ENCODE results near the gene RNF207.

The RNF207 gene

DNA sequence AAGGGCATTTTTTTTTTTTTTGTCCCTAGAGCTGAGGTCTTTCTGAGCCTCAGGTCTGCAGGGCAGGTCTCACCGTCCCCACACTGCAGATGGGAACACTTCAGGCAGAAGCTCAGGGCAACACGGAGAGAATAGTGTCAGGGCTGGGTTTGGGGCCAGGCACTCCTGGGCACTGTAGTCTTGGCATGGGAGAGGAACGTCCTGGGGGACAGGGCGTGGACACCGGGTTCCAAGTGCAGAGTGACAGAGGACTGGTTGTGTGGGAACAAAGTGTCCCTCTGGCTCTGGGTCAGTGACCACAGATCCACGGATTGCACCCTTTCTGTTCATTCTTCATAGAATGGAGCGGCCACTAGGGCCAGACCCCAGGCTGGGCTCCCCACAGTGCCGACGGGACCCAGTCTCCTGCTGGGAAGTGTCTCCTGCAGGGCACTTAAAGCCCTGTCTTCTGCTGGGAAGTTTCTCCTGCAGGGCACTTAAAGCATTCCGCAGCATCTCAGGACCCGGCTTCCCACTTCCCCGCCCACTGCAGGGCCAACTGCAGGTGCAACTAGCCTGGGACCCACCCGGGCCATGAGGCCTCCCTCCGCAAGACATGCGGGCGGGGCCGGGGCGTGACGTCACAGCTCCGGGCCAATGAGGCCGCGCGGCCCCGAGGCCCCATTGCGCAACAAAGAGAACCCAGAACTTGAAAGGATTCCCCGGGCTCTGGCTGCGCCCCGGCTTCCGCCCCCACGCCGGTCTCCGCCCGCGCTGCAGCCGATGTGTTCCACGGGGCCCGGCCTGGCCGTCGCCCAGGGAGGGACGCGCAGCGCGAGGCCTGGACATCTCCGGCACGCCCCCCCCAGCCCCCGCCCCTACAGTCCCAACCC, 53.8 kb downstream of the RNF207 start:
- H2AFZ ChIP-seq (ENCODE audit: low read depth) = peak overlapping the region; percentile 54
- H3K36me3 ChIP-seq (ENCODE audit: insufficient read depth) = no peaks in the 10 kb centered on the region
- peak overlapping the region; percentile 63 for H3K4me2 ChIP-seq
- H3K27ac ChIP-seq = no peak overlapping the region
- H3K4me1 ChIP-seq (ENCODE audit: low read depth, poor library complexity, severe bottlenecking) = peaks cover 7% of the 10 kb centered on the region
- TF ChIP-seq, protein P1, sequence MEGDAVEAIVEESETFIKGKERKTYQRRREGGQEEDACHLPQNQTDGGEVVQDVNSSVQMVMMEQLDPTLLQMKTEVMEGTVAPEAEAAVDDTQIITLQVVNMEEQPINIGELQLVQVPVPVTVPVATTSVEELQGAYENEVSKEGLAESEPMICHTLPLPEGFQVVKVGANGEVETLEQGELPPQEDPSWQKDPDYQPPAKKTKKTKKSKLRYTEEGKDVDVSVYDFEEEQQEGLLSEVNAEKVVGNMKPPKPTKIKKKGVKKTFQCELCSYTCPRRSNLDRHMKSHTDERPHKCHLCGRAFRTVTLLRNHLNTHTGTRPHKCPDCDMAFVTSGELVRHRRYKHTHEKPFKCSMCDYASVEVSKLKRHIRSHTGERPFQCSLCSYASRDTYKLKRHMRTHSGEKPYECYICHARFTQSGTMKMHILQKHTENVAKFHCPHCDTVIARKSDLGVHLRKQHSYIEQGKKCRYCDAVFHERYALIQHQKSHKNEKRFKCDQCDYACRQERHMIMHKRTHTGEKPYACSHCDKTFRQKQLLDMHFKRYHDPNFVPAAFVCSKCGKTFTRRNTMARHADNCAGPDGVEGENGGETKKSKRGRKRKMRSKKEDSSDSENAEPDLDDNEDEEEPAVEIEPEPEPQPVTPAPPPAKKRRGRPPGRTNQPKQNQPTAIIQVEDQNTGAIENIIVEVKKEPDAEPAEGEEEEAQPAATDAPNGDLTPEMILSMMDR (conservative IDR thresholded peaks at IDR 0.05; ENCODE audit: low read depth, low read length) = no peak
- H3K27me3 ChIP-seq (ENCODE audit: insufficient read depth, low read depth) = peaks cover 5% of the 10 kb centered on the region
- no peaks in the 10 kb centered on the region for H3K79me2 ChIP-seq (ENCODE audit: insufficient read depth, low read depth)
- H3K4me3 ChIP-seq (IDR thresholded peaks at IDR 0.05; ENCODE audit: insufficient read depth, low read depth, low read length) = peak overlapping the region; percentile 45
- no peaks in the 10 kb centered on the region for H4K20me1 ChIP-seq (ENCODE audit: insufficient read depth)
- H3K9ac ChIP-seq = no peak overlapping the region

DNA sequence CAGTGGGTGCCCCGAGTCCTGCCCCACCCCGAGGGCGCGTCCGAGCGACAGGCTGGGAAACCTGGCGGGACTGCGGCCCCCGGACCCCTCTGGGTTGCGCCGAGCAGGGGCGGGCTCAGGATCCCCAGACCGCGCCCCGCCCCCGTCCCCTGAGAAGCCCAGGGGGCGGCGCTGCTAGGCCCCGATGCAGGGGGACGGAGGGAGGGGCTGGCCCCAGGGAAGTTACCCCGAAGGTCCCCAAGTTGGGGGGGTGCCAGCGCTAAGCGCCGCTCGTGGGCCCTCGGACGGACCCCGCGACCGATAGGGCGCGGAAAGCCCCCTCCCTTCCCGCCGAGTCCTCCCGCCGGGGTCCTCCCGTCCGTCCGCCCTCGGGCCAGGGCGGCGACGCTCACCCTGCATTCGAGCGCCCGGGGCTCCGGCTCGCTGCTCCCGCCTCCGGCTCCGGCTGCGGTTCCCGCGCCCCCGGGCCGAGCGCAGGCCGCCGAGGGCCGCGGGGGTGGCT, 54.6 kb downstream of the RNF207 start:
- peak overlapping the region; percentile 66 for H3K4me2 ChIP-seq
- TF ChIP-seq, protein P1 (conservative IDR thresholded peaks at IDR 0.05; ENCODE audit: low read depth, low read length) = no peak
- H2AFZ ChIP-seq (ENCODE audit: low read depth) = peak overlapping the region; percentile 71
- peaks cover 7% of the 10 kb centered on the region for H3K4me1 ChIP-seq (ENCODE audit: low read depth, poor library complexity, severe bottlenecking)
- peaks cover 5% of the 10 kb centered on the region for H3K27me3 ChIP-seq (ENCODE audit: insufficient read depth, low read depth)
- no peaks in the 10 kb centered on the region for H3K36me3 ChIP-seq (ENCODE audit: insufficient read depth)
- no peaks in the 10 kb centered on the region for H3K79me2 ChIP-seq (ENCODE audit: insufficient read depth, low read depth)
- peak overlapping the region; percentile 45 for H3K4me3 ChIP-seq (IDR thresholded peaks at IDR 0.05; ENCODE audit: insufficient read depth, low read depth, low read length)
- no peaks in the 10 kb centered on the region for H4K20me1 ChIP-seq (ENCODE audit: insufficient read depth)
- H3K27ac ChIP-seq = no peak overlapping the region
- no peak overlapping the region; the same call in 1 of the 2 replicates for H3K9ac ChIP-seq

DNA sequence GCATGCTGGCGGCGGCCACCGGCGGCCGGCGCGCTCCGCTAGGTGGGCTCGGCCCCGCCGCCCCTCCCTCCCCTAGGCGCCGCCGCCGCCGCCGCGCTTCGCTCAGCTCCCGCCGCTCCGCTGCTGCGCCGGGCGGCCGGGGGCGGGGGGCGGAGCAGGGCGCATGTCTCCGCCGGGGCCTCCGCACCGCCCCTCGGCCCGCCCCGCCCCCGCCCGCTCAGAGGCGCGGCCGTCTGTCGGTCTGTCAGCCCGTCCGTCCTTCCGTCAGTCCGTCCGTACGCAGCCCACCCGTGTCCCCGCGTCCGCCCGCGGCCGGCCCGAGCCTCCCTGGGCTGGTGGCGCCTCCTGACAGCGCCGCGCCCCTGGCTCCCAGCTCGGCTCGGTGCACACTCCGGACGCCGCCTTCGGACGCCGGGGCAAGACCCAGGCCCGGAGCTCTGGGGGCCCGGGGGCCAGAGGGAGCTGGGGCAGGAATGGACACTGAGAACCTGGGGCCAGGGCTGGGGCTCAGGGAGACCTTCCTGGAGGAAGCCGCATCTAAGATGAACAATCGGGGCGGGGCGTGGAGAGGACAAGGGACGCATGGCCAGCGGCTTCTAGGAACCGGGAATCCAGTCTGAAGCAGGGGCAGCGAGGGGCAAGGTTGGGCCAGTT, 55.2 kb downstream of the RNF207 start, which contains the start of gene GPR153:
Gene GPR153, minus strand, starts transcription at position 138 of the 654 bp plus-strand sequence. CDS start 6,193 bp downstream, outside the sequence.
- no peaks in the 10 kb centered on the region for H3K36me3 ChIP-seq (ENCODE audit: insufficient read depth)
- peaks cover 5% of the 10 kb centered on the region for H3K27me3 ChIP-seq (ENCODE audit: insufficient read depth, low read depth)
- peak within 1 kb of the TSS; percentile 45 for H3K4me3 ChIP-seq (IDR thresholded peaks at IDR 0.05; ENCODE audit: insufficient read depth, low read depth, low read length)
- H3K27ac ChIP-seq = no peak within 1 kb of the TSS
- H3K4me2 ChIP-seq = peak within 1 kb of the TSS; percentile 68
- peaks cover 7% of the 10 kb centered on the region for H3K4me1 ChIP-seq (ENCODE audit: low read depth, poor library complexity, severe bottlenecking)
- TF ChIP-seq, protein P1 (conservative IDR thresholded peaks at IDR 0.05; ENCODE audit: low read depth, low read length) = no peak
- H2AFZ ChIP-seq (ENCODE audit: low read depth) = peak within 1 kb of the TSS; percentile 71
- no peak within 1 kb of the TSS; the same call in 1 of the 2 replicates for H3K9ac ChIP-seq
- no peaks in the 10 kb centered on the region for H3K79me2 ChIP-seq (ENCODE audit: insufficient read depth, low read depth)
- no peaks in the 10 kb centered on the region for H4K20me1 ChIP-seq (ENCODE audit: insufficient read depth)

DNA sequence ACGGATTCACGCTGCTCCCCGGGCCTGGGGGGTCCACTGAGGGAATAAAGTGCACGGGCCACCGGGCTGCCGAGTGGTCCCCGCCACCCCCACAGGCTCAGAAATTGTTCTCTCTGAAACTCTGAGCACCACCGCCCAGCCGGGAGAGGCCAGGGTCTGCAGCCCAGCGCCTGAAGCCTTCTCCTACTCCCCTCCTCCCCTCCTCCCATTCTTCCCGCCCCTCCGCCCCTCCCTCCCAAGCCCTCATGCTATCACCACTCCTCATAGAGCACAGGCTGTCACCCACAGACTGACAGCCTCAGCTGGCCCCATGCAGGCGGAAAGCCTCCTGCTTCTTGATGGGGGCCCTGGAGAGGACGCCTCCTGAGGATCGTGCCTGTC, 55.7 kb downstream of the RNF207 start:
- TF ChIP-seq, protein P1 (conservative IDR thresholded peaks at IDR 0.05; ENCODE audit: low read depth, low read length) = no peak
- no peak overlapping the region for H3K9ac ChIP-seq
- H3K79me2 ChIP-seq (ENCODE audit: insufficient read depth, low read depth) = no peaks in the 10 kb centered on the region
- H3K27me3 ChIP-seq (ENCODE audit: insufficient read depth, low read depth) = peaks cover 5% of the 10 kb centered on the region
- no peak overlapping the region for H3K27ac ChIP-seq
- H4K20me1 ChIP-seq (ENCODE audit: insufficient read depth) = no peaks in the 10 kb centered on the region
- no peak overlapping the region; the same call in 1 of the 2 replicates for H2AFZ ChIP-seq (ENCODE audit: low read depth)
- H3K4me3 ChIP-seq (IDR thresholded peaks at IDR 0.05; ENCODE audit: insufficient read depth, low read depth, low read length) = no peak overlapping the region
- peaks cover 7% of the 10 kb centered on the region for H3K4me1 ChIP-seq (ENCODE audit: low read depth, poor library complexity, severe bottlenecking)
- H3K4me2 ChIP-seq = no peak overlapping the region; the same call in 1 of the 2 replicates
- no peaks in the 10 kb centered on the region for H3K36me3 ChIP-seq (ENCODE audit: insufficient read depth)
